Kidney tubule cell (primary cell): ENCODE measurements around the gene SLC26A4.

Experiments used
- DNase-seq: peaks from one replicate; pipeline ENCODE4 v3.0.0-alpha.2; 2018; ENCODE audit warnings: low spot score

The SLC26A4 gene

GRCh38 chr7:107754642-107755041 is 94.0 kb downstream of the SLC26A4 start:
- DNase-seq, result no peak

- no peak for DNase-seq
Measured at GRCh38 chr7:107758667-107759066, 98.0 kb downstream of the SLC26A4 start.

- no peak for DNase-seq
Measured at GRCh38 chr7:107767391-107767790, 106.8 kb downstream of the SLC26A4 start.
